ENCODE results near the gene SELENOS. TPM values are rescaled to one million over a fixed set of nuclear protein-coding genes. Genes with fewer than 3 reads are reported as not detected.

Gene SELENOS
- total RNA-seq, 1 donor from 2014 or later: 48.9 TPM

GRCh38 chr15:101266787-101267186, 10.5 kb downstream of the SELENOS start:
- H3K4me1 Mint-ChIP-seq (ENCODE audit: unreplicated experiment): no peaks in the 10 kb centered on the region
- no peak overlapping the region for H3K4me3 Mint-ChIP-seq (ENCODE audit: unreplicated experiment)
- no peak for DNase-seq (ENCODE audit: low spot score)
- no peak overlapping the region for H3K27ac Mint-ChIP-seq (ENCODE audit: unreplicated experiment)
- peaks cover 5% of the 10 kb centered on the region for H3K27me3 Mint-ChIP-seq (ENCODE audit: unreplicated experiment)
- H3K9me3 Mint-ChIP-seq (ENCODE audit: unreplicated experiment): no peaks in the 10 kb centered on the region
- no peak for TF ChIP-seq CTCF (IDR thresholded peaks at IDR 0.05; ENCODE audit: unreplicated experiment)
- H3K36me3 Mint-ChIP-seq (ENCODE audit: low read depth, unreplicated experiment): peaks cover 29% of the 10 kb centered on the region

GRCh38 chr15:101266034-101266433, 11.3 kb downstream of the SELENOS start:
- H3K27me3 Mint-ChIP-seq (ENCODE audit: unreplicated experiment): peaks cover 5% of the 10 kb centered on the region
- no peak for TF ChIP-seq CTCF (IDR thresholded peaks at IDR 0.05; ENCODE audit: unreplicated experiment)
- no peaks in the 10 kb centered on the region for H3K9me3 Mint-ChIP-seq (ENCODE audit: unreplicated experiment)
- no peak for DNase-seq (ENCODE audit: low spot score)
- H3K4me1 Mint-ChIP-seq (ENCODE audit: unreplicated experiment): no peaks in the 10 kb centered on the region
- no peak overlapping the region for H3K4me3 Mint-ChIP-seq (ENCODE audit: unreplicated experiment)
- peaks cover 22% of the 10 kb centered on the region for H3K36me3 Mint-ChIP-seq (ENCODE audit: low read depth, unreplicated experiment)
- H3K27ac Mint-ChIP-seq (ENCODE audit: unreplicated experiment): no peak overlapping the region

GRCh38 chr15:101264911-101265641, 12.2 kb downstream of the SELENOS start:
- Mint-ChIP-seq H3K27me3 (ENCODE audit: unreplicated experiment) (peaks cover 5% of the 10 kb centered on the region), H3K4me3 (ENCODE audit: unreplicated experiment) (no peak overlapping the region), H3K9me3 (ENCODE audit: unreplicated experiment) (no peaks in the 10 kb centered on the region), H3K27ac (ENCODE audit: unreplicated experiment) (no peak overlapping the region), H3K4me1 (ENCODE audit: unreplicated experiment) (no peaks in the 10 kb centered on the region), H3K36me3 (ENCODE audit: low read depth, unreplicated experiment) (peaks cover 18% of the 10 kb centered on the region)
- TF ChIP-seq CTCF (IDR thresholded peaks at IDR 0.05; ENCODE audit: unreplicated experiment): no peak
- no peak for DNase-seq (ENCODE audit: low spot score)

GRCh38 chr15:101264011-101264410, 13.3 kb downstream of the SELENOS start:
- H3K4me1 Mint-ChIP-seq (ENCODE audit: unreplicated experiment): no peaks in the 10 kb centered on the region
- H3K9me3 Mint-ChIP-seq (ENCODE audit: unreplicated experiment): no peaks in the 10 kb centered on the region
- no peak for TF ChIP-seq CTCF (IDR thresholded peaks at IDR 0.05; ENCODE audit: unreplicated experiment)
- no peak overlapping the region for H3K4me3 Mint-ChIP-seq (ENCODE audit: unreplicated experiment)
- H3K27me3 Mint-ChIP-seq (ENCODE audit: unreplicated experiment): peaks cover 5% of the 10 kb centered on the region
- peaks cover 7% of the 10 kb centered on the region for H3K36me3 Mint-ChIP-seq (ENCODE audit: low read depth, unreplicated experiment)
- no peak for DNase-seq (ENCODE audit: low spot score)
- H3K27ac Mint-ChIP-seq (ENCODE audit: unreplicated experiment): no peak overlapping the region

- Mint-ChIP-seq H3K27ac (ENCODE audit: unreplicated experiment) (no peak overlapping the region), H3K4me1 (ENCODE audit: unreplicated experiment) (no peaks in the 10 kb centered on the region), H3K27me3 (ENCODE audit: unreplicated experiment) (peaks cover 5% of the 10 kb centered on the region), H3K9me3 (ENCODE audit: unreplicated experiment) (no peaks in the 10 kb centered on the region), H3K36me3 (ENCODE audit: low read depth, unreplicated experiment) (peaks cover 3% of the 10 kb centered on the region), H3K4me3 (ENCODE audit: unreplicated experiment) (no peak overlapping the region)
- DNase-seq (ENCODE audit: low spot score): no peak
- no peak for TF ChIP-seq CTCF (IDR thresholded peaks at IDR 0.05; ENCODE audit: unreplicated experiment)
These were observed 14.7 kb downstream of the SELENOS start for GRCh38 chr15:101262551-101262950.

Data from endothelial cell (in vitro differentiated cells).